AML-193 (cell line): Measurements from ENCODE around the gene ST14.

ENCODE experiments used
- DNase-seq, 2 experiments: peaks; one replicate each; lab custom pipeline; 2025; lab: John Stamatoyannopoulos, UW

The ST14 gene

GRCh38 chr11:130136107-130136506 lies 23.5 kb upstream of the ST14 start:
- no peak for DNase-seq

- DNase-seq: no peak
Measured at GRCh38 chr11:130137999-130138398, 21.6 kb upstream of the ST14 start.

GRCh38 chr11:130139401-130139800 lies 20.2 kb upstream of the ST14 start:
- DNase-seq: no peak

- no peak for DNase-seq
Measured at GRCh38 chr11:130141561-130142341, 17.8 kb upstream of the ST14 start.

- no peak for DNase-seq
Measured at GRCh38 chr11:130144141-130144540, 15.4 kb upstream of the ST14 start.

- DNase-seq: no peak
Measured at GRCh38 chr11:130144861-130145281, 14.7 kb upstream of the ST14 start.

- DNase-seq: no peak
Measured at GRCh38 chr11:130145311-130145812, 14.2 kb upstream of the ST14 start.

- DNase-seq: no peak
Measured at GRCh38 chr11:130145975-130146776, 13.4 kb upstream of the ST14 start.

GRCh38 chr11:130146796-130147195 lies 12.8 kb upstream of the ST14 start:
- peak; percentile 96 to 98 for DNase-seq

- DNase-seq: no peak
Measured at GRCh38 chr11:130148796-130149326, 10.7 kb upstream of the ST14 start.

GRCh38 chr11:130150790-130151189 lies 8.8 kb upstream of the ST14 start:
- no peak for DNase-seq

- DNase-seq: no peak
Measured at GRCh38 chr11:130151196-130151595, 8.4 kb upstream of the ST14 start.

- DNase-seq: no peak
Measured at GRCh38 chr11:130156108-130157022, 3.2 kb upstream of the ST14 start.

GRCh38 chr11:130157101-130157500 lies 2.5 kb upstream of the ST14 start:
- DNase-seq: no peak

GRCh38 chr11:130157840-130158239 lies 1.7 kb upstream of the ST14 start:
- DNase-seq: no peak

GRCh38 chr11:130159139-130159538 lies 443 bp upstream of the ST14 start:
- DNase-seq: no peak

GRCh38 chr11:130160498-130161155 lies 1.0 kb downstream of the ST14 start:
- peak in 1 of 2 experiments; percentile 22 for DNase-seq

- no peak for DNase-seq
Measured at GRCh38 chr11:130161441-130162145, 2.0 kb downstream of the ST14 start.

GRCh38 chr11:130162733-130163132 lies 3.2 kb downstream of the ST14 start:
- DNase-seq: peak; percentile 78 to 80
